ENCODE results near the gene OR51A2. TPM values are rescaled to one million over a fixed set of nuclear protein-coding genes. Genes with fewer than 3 reads are reported as not detected.

Gene OR51A2
- total RNA-seq, 1 experiment from 2014 or later, result not detected

GRCh38 chr11:4982678-4983077, 27.2 kb upstream of the OR51A2 start:
- intact Hi-C loops (cut with micrococcal nuclease; ENCODE audit: unreplicated experiment), result no loop called here
- no peaks in the 10 kb centered on the region for H3K36me3 ChIP-seq (ENCODE audit: control insufficient read depth, insufficient read depth, low read length)
- no peaks in the 10 kb centered on the region for H3K4me1 ChIP-seq (ENCODE audit: control insufficient read depth, insufficient read depth, low read length)
- CTCF ChIA-PET, result no interaction called here
- H3K27me3 ChIP-seq (ENCODE audit: control insufficient read depth, insufficient read depth, low read length), result no peaks in the 10 kb centered on the region
- no peaks in the 10 kb centered on the region for H3K9me3 ChIP-seq (ENCODE audit: control insufficient read depth, insufficient read depth, low read depth, low read length)
- TF ChIP-seq REST (IDR thresholded peaks at IDR 0.05; ENCODE audit: insufficient read depth in 1 of 2, low read depth in 2 of 2, low read length in 1 of 2) (no peak), TCF7L2 (IDR thresholded peaks at IDR 0.05; ENCODE audit: low read depth, low read length) (no peak), SIN3A (IDR thresholded peaks at IDR 0.05; ENCODE audit: borderline replicate concordance, insufficient read depth, low read depth, low read length) (no peak)
- no peak overlapping the region for H3K4me3 ChIP-seq (ENCODE audit: low read depth in 2 of 2, low read length in 2 of 2)
- in situ Hi-C loops (cut with HindIII; ENCODE audit: low pct_unique_long_range_greater_than_20kb, low sequenced_read_pairs), result no loop called here
- no peak overlapping the region for H3K27ac ChIP-seq (ENCODE audit: low read length)
- POLR2A ChIA-PET, result no interaction called here
- DNase-seq (ENCODE audit: low read depth, low spot score) (no peak), ATAC-seq (no peak)
- BruUV-seq (replicated peaks), result no TSS peak

- no peak for ATAC-seq
- H3K27me3 ChIP-seq (ENCODE audit: control insufficient read depth, insufficient read depth, low read length), result no peaks in the 10 kb centered on the region
- no peaks in the 10 kb centered on the region for H3K9me3 ChIP-seq (ENCODE audit: control insufficient read depth, insufficient read depth, low read depth, low read length)
- POLR2A ChIA-PET, result no interaction called here
- H3K36me3 ChIP-seq (ENCODE audit: control insufficient read depth, insufficient read depth, low read length), result no peaks in the 10 kb centered on the region
- no TSS peak for BruUV-seq (replicated peaks)
- H3K4me1 ChIP-seq (ENCODE audit: control insufficient read depth, insufficient read depth, low read length), result no peaks in the 10 kb centered on the region
- in situ Hi-C loops (cut with HindIII; ENCODE audit: low pct_unique_long_range_greater_than_20kb, low sequenced_read_pairs) (no loop called here), intact Hi-C loops (cut with micrococcal nuclease; ENCODE audit: unreplicated experiment) (no loop called here)
- no peak overlapping the region for H3K4me3 ChIP-seq (ENCODE audit: low read depth in 2 of 2, low read length in 2 of 2)
- H3K27ac ChIP-seq (ENCODE audit: low read length), result no peak overlapping the region
- CTCF ChIA-PET, result no interaction called here
- DNase-seq (ENCODE audit: low read depth, low spot score), result no peak
- TF ChIP-seq SIN3A (IDR thresholded peaks at IDR 0.05; ENCODE audit: borderline replicate concordance, insufficient read depth, low read depth, low read length) (no peak), POLR2AphosphoS5 (IDR thresholded peaks at IDR 0.05; ENCODE audit: low read depth, low read length) (no peak), TCF7L2 (IDR thresholded peaks at IDR 0.05; ENCODE audit: low read depth, low read length) (no peak), REST (IDR thresholded peaks at IDR 0.05; ENCODE audit: insufficient read depth in 1 of 2, low read depth in 2 of 2, low read length in 1 of 2) (no peak), CTCF (IDR thresholded peaks at IDR 0.05) (no peak)
Measured at GRCh38 chr11:4979036-4979435, 23.5 kb upstream of the OR51A2 start.
